ENCODE measurements around the gene SEC22A.
A peak's percentile ranks its signal among the peaks of the same experiment; 100 is the strongest.

Gene SEC22A

GRCh38 chr3:123161167-123161566, 40.6 kb upstream of the SEC22A start:
- no peak for TF ChIP-seq POLR2A (IDR thresholded peaks at IDR 0.05; ENCODE audit: low read depth, low read length)
- no peak for FAIRE-seq
- no peak for DNase-seq (ENCODE audit: insufficient read length, low spot score)

GRCh38 chr3:123163141-123163540, 38.6 kb upstream of the SEC22A start:
- DNase-seq (ENCODE audit: insufficient read length, low spot score), result no peak
- no peak for FAIRE-seq
- no peak for TF ChIP-seq POLR2A (IDR thresholded peaks at IDR 0.05; ENCODE audit: low read depth, low read length)

GRCh38 chr3:123165163-123165562, 36.6 kb upstream of the SEC22A start:
- no peak for DNase-seq (ENCODE audit: insufficient read length, low spot score)
- no peak for TF ChIP-seq POLR2A (IDR thresholded peaks at IDR 0.05; ENCODE audit: low read depth, low read length)
- no peak for FAIRE-seq

- FAIRE-seq, result no peak
- no peak for TF ChIP-seq POLR2A (IDR thresholded peaks at IDR 0.05; ENCODE audit: low read depth, low read length)
Observed at GRCh38 chr3:123167686-123168085, 34.1 kb upstream of the SEC22A start.

GRCh38 chr3:123168122-123168521, 33.6 kb upstream of the SEC22A start:
- no peak for DNase-seq (ENCODE audit: insufficient read length, low spot score)
- FAIRE-seq, result no peak

More at GRCh38 chr3:123167686-123168085, 34.1 kb upstream of the SEC22A start:
- DNase-seq (ENCODE audit: insufficient read length, low spot score), result no peak

GRCh38 chr3:123168605-123169004, 33.1 kb upstream of the SEC22A start:
- DNase-seq (ENCODE audit: insufficient read length, low spot score), result no peak
- no peak for TF ChIP-seq POLR2A (IDR thresholded peaks at IDR 0.05; ENCODE audit: low read depth, low read length)
- FAIRE-seq, result no peak

More at GRCh38 chr3:123168122-123168521, 33.6 kb upstream of the SEC22A start:
- no peak for TF ChIP-seq POLR2A (IDR thresholded peaks at IDR 0.05; ENCODE audit: low read depth, low read length)

- no peak for TF ChIP-seq POLR2A (IDR thresholded peaks at IDR 0.05; ENCODE audit: low read depth, low read length)
- no peak for FAIRE-seq
- no peak for DNase-seq (ENCODE audit: insufficient read length, low spot score)
Observed at GRCh38 chr3:123169492-123169929, 32.2 kb upstream of the SEC22A start.

- TF ChIP-seq POLR2A (IDR thresholded peaks at IDR 0.05; ENCODE audit: low read depth, low read length), result no peak
- no peak for FAIRE-seq
- DNase-seq (ENCODE audit: insufficient read length, low spot score), result no peak
Observed at GRCh38 chr3:123169930-123170329, 31.8 kb upstream of the SEC22A start.

GRCh38 chr3:123180791-123181190, 21.0 kb upstream of the SEC22A start:
- TF ChIP-seq POLR2A (IDR thresholded peaks at IDR 0.05; ENCODE audit: low read depth, low read length), result no peak
- no peak for DNase-seq (ENCODE audit: insufficient read length, low spot score)
- no peak for FAIRE-seq

GRCh38 chr3:123186695-123187094, 15.0 kb upstream of the SEC22A start:
- TF ChIP-seq POLR2A (IDR thresholded peaks at IDR 0.05; ENCODE audit: low read depth, low read length), result no peak
- DNase-seq (ENCODE audit: insufficient read length, low spot score) (no peak), FAIRE-seq (no peak)

- DNase-seq (ENCODE audit: insufficient read length, low spot score), result no peak
- FAIRE-seq, result no peak
- TF ChIP-seq POLR2A (IDR thresholded peaks at IDR 0.05; ENCODE audit: low read depth, low read length), result no peak
Observed at GRCh38 chr3:123188058-123188457, 13.7 kb upstream of the SEC22A start.

GRCh38 chr3:123193448-123194101, 8.2 kb upstream of the SEC22A start:
- FAIRE-seq, result peak; percentile 6
- DNase-seq (ENCODE audit: insufficient read length, low spot score), result no peak
- no peak for TF ChIP-seq POLR2A (IDR thresholded peaks at IDR 0.05; ENCODE audit: low read depth, low read length)

GRCh38 chr3:123194552-123194951, 7.2 kb upstream of the SEC22A start:
- no peak for TF ChIP-seq POLR2A (IDR thresholded peaks at IDR 0.05; ENCODE audit: low read depth, low read length)
- FAIRE-seq (peak; percentile 58), DNase-seq (ENCODE audit: insufficient read length, low spot score) (no peak)

GRCh38 chr3:123198372-123198771, 3.4 kb upstream of the SEC22A start:
- no peak for DNase-seq (ENCODE audit: insufficient read length, low spot score)
- no peak for TF ChIP-seq POLR2A (IDR thresholded peaks at IDR 0.05; ENCODE audit: low read depth, low read length)
- no peak for FAIRE-seq

GRCh38 chr3:123201223-123201556, 553 bp upstream of the SEC22A start:
- TF ChIP-seq POLR2A (IDR thresholded peaks at IDR 0.05; ENCODE audit: low read depth, low read length), result no peak
- DNase-seq (ENCODE audit: insufficient read length, low spot score) (no peak), FAIRE-seq (no peak)

- no peak for FAIRE-seq
- no peak for DNase-seq (ENCODE audit: insufficient read length, low spot score)
- no peak for TF ChIP-seq POLR2A (IDR thresholded peaks at IDR 0.05; ENCODE audit: low read depth, low read length)
Observed at GRCh38 chr3:123202451-123202850, 708 bp downstream of the SEC22A start.
